Hepatocyte (in vitro differentiated cells): ENCODE results near the gene GCGR. TPM values are rescaled to one million over a fixed set of nuclear protein-coding genes. Genes with fewer than 3 reads are reported as not detected.

Source experiments
- DNase-seq: peaks from one replicate; pipeline ENCODE4 v3.0.0-alpha.2; 2016; ENCODE audit warnings: low spot score
- H2AFZ ChIP-seq: fragments of 200-600 bp; sonication (generic); 2 replicates; pipeline ENCODE4 v1.6.0; 2016; ENCODE audit warnings: antibody characterized with exemption, mild to moderate bottlenecking
- H3K27ac ChIP-seq: fragments of 200-600 bp; sonication (generic); 2 replicates; pipeline ENCODE4 v1.5.1; 2016; ENCODE audit warnings: mild to moderate bottlenecking
- H3K27me3 ChIP-seq: fragments of 200-600 bp; sonication (generic); 2 replicates; pipeline ENCODE4 v1.6.1; 2016
- H3K36me3 ChIP-seq: fragments of 200-600 bp; sonication (generic); replicated peaks from 2 replicates; pipeline ENCODE4 v1.5.1; 2016; ENCODE audit warnings: low read depth; ENCODE audit not compliant: insufficient read depth
- H3K4me1 ChIP-seq: fragments of 200-600 bp; sonication (generic); 2 replicates; pipeline ENCODE4 v1.5.1; 2016; ENCODE audit warnings: mild to moderate bottlenecking, moderate library complexity; ENCODE audit not compliant: insufficient read depth
- H3K4me2 ChIP-seq: fragments of 200-600 bp; sonication (generic); 2 replicates; pipeline ENCODE4 v1.6.0; 2016
- H3K4me3 ChIP-seq: fragments of 200-600 bp; sonication (generic); 2 replicates; pipeline ENCODE4 v1.5.1; 2016; ENCODE audit warnings: mild to moderate bottlenecking
- H3K79me2 ChIP-seq: fragments of 200-600 bp; sonication (generic); 2 replicates; pipeline ENCODE4 v1.6.0; 2017; ENCODE audit warnings: mild to moderate bottlenecking
- H3K9me2 ChIP-seq: fragments of 200-600 bp; sonication (generic); replicated peaks from 2 replicates; pipeline ENCODE4 v1.6.0; 2017; ENCODE audit warnings: mild to moderate bottlenecking; ENCODE audit not compliant: insufficient read depth
- H3K9me3 ChIP-seq: fragments of 200-600 bp; sonication (generic); 2 replicates; pipeline ENCODE4 v1.5.1; 2016; ENCODE audit warnings: low read depth, mild to moderate bottlenecking
- H4K20me1 ChIP-seq: fragments of 200-600 bp; sonication (generic); 2 replicates; pipeline ENCODE4 v1.6.0; 2016; ENCODE audit warnings: mild to moderate bottlenecking; ENCODE audit not compliant: insufficient read depth, poor library complexity, severe bottlenecking
- CTCF ChIP-seq: fragments of 200-600 bp; sonication (generic); IDR thresholded peaks from 2 replicates; pipeline ENCODE4 v1.5.1; 2016; ENCODE audit warnings: antibody characterized with exemption, mild to moderate bottlenecking; ENCODE audit not compliant: poor library complexity
- EZH2 ChIP-seq: fragments of 200-600 bp; sonication (generic); IDR thresholded peaks from 2 replicates; pipeline ENCODE4 v1.6.1; 2016; ENCODE audit warnings: antibody characterized with exemption, mild to moderate bottlenecking, borderline replicate concordance
- EZH2phosphoT487 ChIP-seq: fragments of 200-600 bp; sonication (generic); IDR thresholded peaks from one replicate; pipeline ENCODE4 v1.6.1; 2018; ENCODE audit warnings: antibody characterized with exemption, mild to moderate bottlenecking, low read depth, moderate library complexity; ENCODE audit not compliant: unreplicated experiment, severe bottlenecking
- WGBS: methylation state at CpG from one replicate; pipeline ENCODE4 v1.1.6; 2016; ENCODE audit warnings: low lambda C conversion rate; ENCODE audit errors: missing lambda C conversion rate; 5-methylcytosine and 5-hydroxymethylcytosine counted together
- polyA plus RNA-seq: library from polyadenylated mRNA; unstranded; fragments of >200 nt; fragmentation: Nextera tagmentation; extraction: Ambion mirVana; gene quantifications from 2 replicates; pipeline ENCODE4 v1.2.1, GENCODE V29; 2016
- total RNA-seq: library from RNA; depleted of rRNA; stranded (reverse); fragments of >200 nt; gene quantifications from 2 replicates; pipeline ENCODE4 v1.2.3, GENCODE V29; 2014

Gene GCGR
- total and polyA plus RNA-seq, 2 experiments from 2014 or later, result 2.9 to 3.8 TPM

- H3K27ac ChIP-seq, result no peak overlapping the region
- H3K4me3 ChIP-seq, result no peak overlapping the region
- H3K27me3 ChIP-seq, result no peaks in the 10 kb centered on the region
- H4K20me1 ChIP-seq, result no peaks in the 10 kb centered on the region
- DNase-seq, result no peak
- no peak overlapping the region for H2AFZ ChIP-seq
- H3K4me2 ChIP-seq, result no peak overlapping the region
- no peaks in the 10 kb centered on the region for H3K9me2 ChIP-seq
- no peaks in the 10 kb centered on the region for H3K4me1 ChIP-seq
- H3K36me3 ChIP-seq, result no peaks in the 10 kb centered on the region
- H3K9me3 ChIP-seq, result no peaks in the 10 kb centered on the region
- H3K79me2 ChIP-seq, result no peaks in the 10 kb centered on the region
- no peak for TF ChIP-seq CTCF
- no peak for TF ChIP-seq EZH2phosphoT487
- TF ChIP-seq EZH2, result no peak
- 91% methylated on average over 13 of the region's 13 CpGs for WGBS
Measured at GRCh38 chr17:81844887-81845286, 40.9 kb downstream of the GCGR start.

GRCh38 chr17:81845361-81845760 lies 41.4 kb downstream of the GCGR start:
- no peak for TF ChIP-seq EZH2phosphoT487
- TF ChIP-seq EZH2, result no peak
- no peak for TF ChIP-seq CTCF
- Histone ChIP-seq H3K4me3 (no peak overlapping the region), H2AFZ (no peak overlapping the region), H3K4me2 (no peak overlapping the region), H3K4me1 (no peaks in the 10 kb centered on the region), H4K20me1 (no peaks in the 10 kb centered on the region), H3K9me3 (no peaks in the 10 kb centered on the region), H3K79me2 (peaks cover under 1% of the 10 kb centered on the region), H3K27ac (no peak overlapping the region), H3K36me3 (no peaks in the 10 kb centered on the region), H3K27me3 (no peaks in the 10 kb centered on the region), H3K9me2 (no peaks in the 10 kb centered on the region)
- WGBS, result 97% methylated on average over 13 of the region's 13 CpGs
- DNase-seq, result no peak

GRCh38 chr17:81845881-81846742 lies 42.2 kb downstream of the GCGR start:
- H3K36me3 ChIP-seq, result no peaks in the 10 kb centered on the region

More at GRCh38 chr17:81845881-81846742, 42.2 kb downstream of the GCGR start:
- Histone ChIP-seq H4K20me1 (no peaks in the 10 kb centered on the region), H2AFZ (no peak overlapping the region), H3K4me2 (no peak overlapping the region), H3K9me2 (no peaks in the 10 kb centered on the region), H3K79me2 (peaks cover 4% of the 10 kb centered on the region), H3K27me3 (no peaks in the 10 kb centered on the region), H3K9me3 (no peaks in the 10 kb centered on the region), H3K27ac (no peak overlapping the region), H3K4me1 (no peaks in the 10 kb centered on the region), H3K4me3 (no peak overlapping the region)
- no peak for DNase-seq
- no peak for TF ChIP-seq CTCF
- WGBS, result 97% methylated on average over 31 of the region's 38 CpGs
